T-helper 1 cell treated with Interleukin-12 subunit alpha and Interleukin-12 subunit beta and Interleukin-4 antibody, amounts not matched to agents 30 μg/mL and 1 μg/mL, for 36 hours (primary cell): ENCODE data around the gene UNC5B.

Source experiments
- H3K27ac Mint-ChIP-seq: one replicate; pipeline ENCODE4 v1.8.0; 2021; ENCODE audit warnings: mild to moderate bottlenecking, mixed read lengths
- H3K27me3 Mint-ChIP-seq: one replicate; pipeline ENCODE4 v1.8.0; 2021; ENCODE audit warnings: low read depth, mixed read lengths
- H3K36me3 Mint-ChIP-seq: one replicate; pipeline ENCODE4 v1.8.0; 2021; ENCODE audit warnings: low read depth, mixed read lengths
- H3K4me1 Mint-ChIP-seq: one replicate; pipeline ENCODE4 v1.8.0; 2021; ENCODE audit warnings: low read depth, mixed read lengths
- H3K4me3 Mint-ChIP-seq: one replicate; pipeline ENCODE4 v1.8.0; 2021; ENCODE audit warnings: mild to moderate bottlenecking, moderate library complexity, mixed read lengths
- H3K9me3 Mint-ChIP-seq: one replicate; pipeline ENCODE4 v1.8.0; 2021; ENCODE audit warnings: mixed read lengths

UNC5B gene

GRCh38 chr10:71278691-71279588 lies 66.6 kb downstream of the UNC5B start:
- H3K4me3 Mint-ChIP-seq = no peak overlapping the region
- H3K36me3 Mint-ChIP-seq = no peaks in the 10 kb centered on the region
- no peak overlapping the region for H3K27ac Mint-ChIP-seq
- H3K27me3 Mint-ChIP-seq = no peaks in the 10 kb centered on the region
- H3K4me1 Mint-ChIP-seq = peaks cover 2% of the 10 kb centered on the region
- no peaks in the 10 kb centered on the region for H3K9me3 Mint-ChIP-seq

DNA sequence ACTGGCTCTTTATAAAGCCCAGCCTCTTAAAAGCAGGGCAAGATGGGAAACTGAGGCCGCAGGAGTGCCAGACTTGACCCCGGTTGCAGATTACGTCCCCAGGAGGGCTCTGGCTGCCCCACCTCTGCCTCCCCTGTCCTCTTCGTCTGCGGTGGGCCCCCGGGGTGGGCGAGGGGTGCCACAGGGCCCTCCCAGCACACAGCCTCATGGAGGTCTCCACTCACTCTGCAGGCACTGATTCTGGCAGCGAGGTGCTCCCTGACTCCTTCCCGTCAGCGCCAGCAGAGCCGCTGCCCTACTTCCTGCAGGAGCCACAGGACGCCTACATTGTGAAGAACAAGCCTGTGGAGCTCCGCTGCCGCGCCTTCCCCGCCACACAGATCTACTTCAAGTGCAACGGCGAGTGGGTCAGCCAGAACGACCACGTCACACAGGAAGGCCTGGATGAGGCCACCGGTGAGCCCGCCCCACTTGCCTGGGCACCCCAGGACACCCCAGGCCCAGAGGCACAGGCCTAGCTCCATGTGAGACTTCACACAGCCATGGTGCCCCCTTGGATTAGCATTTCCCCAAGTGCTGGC lies 67.3 kb downstream of the UNC5B start:
- no peak overlapping the region for H3K4me3 Mint-ChIP-seq
- peaks cover 2% of the 10 kb centered on the region for H3K4me1 Mint-ChIP-seq
- H3K27ac Mint-ChIP-seq = no peak overlapping the region
- H3K36me3 Mint-ChIP-seq = no peaks in the 10 kb centered on the region
- no peaks in the 10 kb centered on the region for H3K9me3 Mint-ChIP-seq
- H3K27me3 Mint-ChIP-seq = no peaks in the 10 kb centered on the region

GRCh38 chr10:71280216-71280615 lies 67.8 kb downstream of the UNC5B start:
- Mint-ChIP-seq H3K27ac (no peak overlapping the region), H3K4me1 (peaks cover 1% of the 10 kb centered on the region), H3K27me3 (no peaks in the 10 kb centered on the region), H3K36me3 (no peaks in the 10 kb centered on the region), H3K9me3 (no peaks in the 10 kb centered on the region), H3K4me3 (no peak overlapping the region)

GRCh38 chr10:71280825-71281224 lies 68.5 kb downstream of the UNC5B start:
- no peak overlapping the region for H3K4me3 Mint-ChIP-seq
- H3K36me3 Mint-ChIP-seq = no peaks in the 10 kb centered on the region
- no peaks in the 10 kb centered on the region for H3K4me1 Mint-ChIP-seq
- no peak overlapping the region for H3K27ac Mint-ChIP-seq
- H3K27me3 Mint-ChIP-seq = no peaks in the 10 kb centered on the region
- no peaks in the 10 kb centered on the region for H3K9me3 Mint-ChIP-seq

GRCh38 chr10:71281646-71282322 lies 69.4 kb downstream of the UNC5B start:
- no peaks in the 10 kb centered on the region for H3K36me3 Mint-ChIP-seq
- no peak overlapping the region for H3K27ac Mint-ChIP-seq
- H3K27me3 Mint-ChIP-seq = no peaks in the 10 kb centered on the region
- H3K4me3 Mint-ChIP-seq = no peak overlapping the region
- no peaks in the 10 kb centered on the region for H3K9me3 Mint-ChIP-seq
- no peaks in the 10 kb centered on the region for H3K4me1 Mint-ChIP-seq

DNA sequence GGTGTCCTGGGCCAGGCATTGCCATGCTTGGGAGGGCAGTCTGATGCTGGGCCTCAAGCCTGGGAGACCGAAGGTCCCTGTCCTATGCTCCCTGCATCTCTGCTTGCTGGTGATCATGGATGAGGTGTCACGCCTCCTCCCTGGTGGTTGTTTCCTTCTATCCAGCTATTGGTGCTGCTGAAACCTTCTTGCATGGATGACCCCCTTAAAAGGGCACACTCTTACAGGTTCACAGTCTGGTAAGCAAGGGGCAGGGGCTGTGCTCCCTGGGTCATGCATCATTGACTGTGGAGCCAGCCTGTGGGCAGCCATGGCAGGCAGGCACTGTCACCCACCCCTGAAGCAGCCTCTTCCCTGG lies 69.9 kb downstream of the UNC5B start:
- H3K9me3 Mint-ChIP-seq = no peaks in the 10 kb centered on the region
- H3K27me3 Mint-ChIP-seq = no peaks in the 10 kb centered on the region
- H3K27ac Mint-ChIP-seq = no peak overlapping the region
- H3K4me3 Mint-ChIP-seq = no peak overlapping the region
- no peaks in the 10 kb centered on the region for H3K4me1 Mint-ChIP-seq
- no peaks in the 10 kb centered on the region for H3K36me3 Mint-ChIP-seq

DNA sequence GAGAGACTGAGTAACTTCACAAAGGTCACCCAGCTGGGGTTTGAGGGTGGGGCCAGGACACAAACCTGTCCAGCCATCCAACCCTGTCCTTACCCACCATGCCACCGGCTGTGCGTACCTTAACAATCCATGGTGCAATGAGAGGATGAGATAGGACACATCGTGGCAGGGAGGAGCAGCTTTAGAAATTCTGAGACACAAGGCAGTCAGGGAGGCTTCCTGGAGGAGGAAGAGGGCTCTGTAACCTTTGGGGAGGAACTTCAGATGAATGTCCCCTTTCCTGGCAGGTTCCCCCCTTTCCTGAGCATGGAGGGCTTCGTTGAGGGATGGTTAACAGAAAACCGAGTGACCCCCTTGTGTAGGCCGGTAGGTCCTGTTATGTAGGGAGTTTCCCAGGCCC lies 71.0 kb downstream of the UNC5B start:
- no peaks in the 10 kb centered on the region for H3K4me1 Mint-ChIP-seq
- no peaks in the 10 kb centered on the region for H3K27me3 Mint-ChIP-seq
- H3K36me3 Mint-ChIP-seq = no peaks in the 10 kb centered on the region
- no peaks in the 10 kb centered on the region for H3K9me3 Mint-ChIP-seq
- no peak overlapping the region for H3K4me3 Mint-ChIP-seq
- H3K27ac Mint-ChIP-seq = no peak overlapping the region

DNA sequence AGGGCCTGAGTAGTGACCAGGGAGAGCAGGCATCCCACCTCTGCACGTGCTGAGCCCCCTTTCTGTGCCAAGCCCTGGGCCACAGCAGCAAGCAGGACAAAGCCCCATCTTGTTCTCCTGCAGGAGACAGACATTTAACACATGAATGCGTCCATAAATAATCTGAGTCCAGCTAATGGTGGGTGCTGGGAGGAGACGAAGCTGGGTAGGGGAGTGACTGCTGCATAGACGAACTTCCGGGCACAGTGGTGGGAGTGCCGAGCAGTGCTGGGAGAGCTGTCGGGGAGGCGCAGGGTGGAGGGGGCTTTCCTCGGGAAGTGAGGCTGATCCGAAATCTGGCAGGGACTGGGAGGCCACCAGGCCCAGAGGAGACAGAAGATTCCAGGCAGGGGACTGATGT lies 71.5 kb downstream of the UNC5B start:
- no peak overlapping the region for H3K27ac Mint-ChIP-seq
- no peak overlapping the region for H3K4me3 Mint-ChIP-seq
- H3K36me3 Mint-ChIP-seq = no peaks in the 10 kb centered on the region
- no peaks in the 10 kb centered on the region for H3K4me1 Mint-ChIP-seq
- no peaks in the 10 kb centered on the region for H3K9me3 Mint-ChIP-seq
- H3K27me3 Mint-ChIP-seq = no peaks in the 10 kb centered on the region

GRCh38 chr10:71284544-71285179 lies 72.3 kb downstream of the UNC5B start:
- H3K27me3 Mint-ChIP-seq = no peaks in the 10 kb centered on the region
- H3K4me3 Mint-ChIP-seq = no peak overlapping the region
- H3K27ac Mint-ChIP-seq = no peak overlapping the region
- H3K4me1 Mint-ChIP-seq = no peaks in the 10 kb centered on the region
- H3K36me3 Mint-ChIP-seq = no peaks in the 10 kb centered on the region
- no peaks in the 10 kb centered on the region for H3K9me3 Mint-ChIP-seq

DNA sequence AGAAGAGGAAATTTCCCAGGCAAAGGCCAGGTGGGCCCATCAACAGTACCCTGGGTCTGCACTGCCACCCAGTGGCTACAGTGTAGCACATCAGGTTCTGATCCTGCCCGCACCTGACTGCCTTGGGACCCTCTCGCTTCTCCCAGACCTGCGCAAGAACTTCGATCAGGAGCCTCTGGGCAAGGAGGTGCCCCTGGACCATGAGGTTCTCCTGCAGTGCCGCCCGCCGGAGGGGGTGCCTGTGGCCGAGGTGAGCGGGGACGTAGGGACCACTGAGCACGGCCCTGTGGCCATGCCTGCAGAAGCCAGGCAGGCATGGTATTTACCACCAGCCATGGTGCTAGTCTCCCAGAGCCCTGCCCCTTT lies 72.8 kb downstream of the UNC5B start:
- Mint-ChIP-seq H3K4me3 (no peak overlapping the region), H3K27me3 (no peaks in the 10 kb centered on the region), H3K9me3 (no peaks in the 10 kb centered on the region), H3K36me3 (no peaks in the 10 kb centered on the region), H3K27ac (no peak overlapping the region), H3K4me1 (no peaks in the 10 kb centered on the region)

- no peak overlapping the region for H3K4me3 Mint-ChIP-seq
- H3K36me3 Mint-ChIP-seq = no peaks in the 10 kb centered on the region
- no peak overlapping the region for H3K27ac Mint-ChIP-seq
- H3K9me3 Mint-ChIP-seq = no peaks in the 10 kb centered on the region
- no peaks in the 10 kb centered on the region for H3K27me3 Mint-ChIP-seq
- H3K4me1 Mint-ChIP-seq = no peaks in the 10 kb centered on the region
Observed at GRCh38 chr10:71285986-71286385, 73.6 kb downstream of the UNC5B start.

- Mint-ChIP-seq H3K27ac (no peak overlapping the region), H3K36me3 (no peaks in the 10 kb centered on the region), H3K4me3 (no peak overlapping the region), H3K27me3 (no peaks in the 10 kb centered on the region), H3K4me1 (no peaks in the 10 kb centered on the region), H3K9me3 (no peaks in the 10 kb centered on the region)
Observed at GRCh38 chr10:71286521-71287294, 74.3 kb downstream of the UNC5B start.

DNA sequence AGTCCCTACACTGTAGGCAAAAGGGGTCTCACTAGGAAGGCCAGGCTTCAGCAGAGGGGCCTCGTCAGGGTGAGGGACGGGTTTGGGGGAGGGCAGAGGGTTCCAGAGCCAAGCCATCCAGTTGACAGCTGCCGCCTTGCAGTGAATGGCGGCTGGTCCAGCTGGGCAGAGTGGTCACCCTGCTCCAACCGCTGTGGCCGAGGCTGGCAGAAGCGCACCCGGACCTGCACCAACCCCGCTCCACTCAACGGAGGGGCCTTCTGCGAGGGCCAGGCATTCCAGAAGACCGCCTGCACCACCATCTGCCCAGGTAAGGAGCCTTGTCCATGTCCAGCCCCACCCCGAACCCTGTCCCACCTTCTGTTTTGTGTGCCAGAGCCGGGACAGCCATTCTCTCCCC lies 75.1 kb downstream of the UNC5B start:
- Mint-ChIP-seq H3K36me3 (no peaks in the 10 kb centered on the region), H3K27ac (no peak overlapping the region), H3K9me3 (no peaks in the 10 kb centered on the region), H3K4me3 (no peak overlapping the region), H3K4me1 (no peaks in the 10 kb centered on the region), H3K27me3 (no peaks in the 10 kb centered on the region)

DNA sequence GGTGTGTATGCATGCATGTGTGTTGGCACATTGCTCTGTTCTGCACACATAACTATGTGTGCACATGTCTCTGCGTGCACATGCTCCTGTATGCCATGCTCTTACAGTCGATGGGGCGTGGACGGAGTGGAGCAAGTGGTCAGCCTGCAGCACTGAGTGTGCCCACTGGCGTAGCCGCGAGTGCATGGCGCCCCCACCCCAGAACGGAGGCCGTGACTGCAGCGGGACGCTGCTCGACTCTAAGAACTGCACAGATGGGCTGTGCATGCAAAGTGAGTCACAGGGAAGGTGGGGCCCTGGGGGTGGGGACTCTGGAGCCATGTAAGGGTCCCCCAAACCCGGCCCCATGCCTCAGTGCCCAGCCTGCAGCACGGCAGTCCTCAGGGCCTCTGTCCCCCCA lies 76.1 kb downstream of the UNC5B start:
- H3K36me3 Mint-ChIP-seq = no peaks in the 10 kb centered on the region

More for the DNA sequence above, 76.1 kb downstream of the UNC5B start:
- no peaks in the 10 kb centered on the region for H3K4me1 Mint-ChIP-seq
- H3K9me3 Mint-ChIP-seq = no peaks in the 10 kb centered on the region
- no peak overlapping the region for H3K4me3 Mint-ChIP-seq
- H3K27me3 Mint-ChIP-seq = no peaks in the 10 kb centered on the region
- H3K27ac Mint-ChIP-seq = no peak overlapping the region
